GM19467 (cell line): Measurements from ENCODE around the gene DCHS1.

ENCODE experiments used
- ATAC-seq: cut with Tn5 transposase; IDR thresholded peaks from one replicate; pipeline ENCODE4 v1.9.1; 2021; ENCODE audit warnings: mild to moderate bottlenecking, moderate library complexity; ENCODE audit not compliant: unreplicated experiment

Gene DCHS1

DNA sequence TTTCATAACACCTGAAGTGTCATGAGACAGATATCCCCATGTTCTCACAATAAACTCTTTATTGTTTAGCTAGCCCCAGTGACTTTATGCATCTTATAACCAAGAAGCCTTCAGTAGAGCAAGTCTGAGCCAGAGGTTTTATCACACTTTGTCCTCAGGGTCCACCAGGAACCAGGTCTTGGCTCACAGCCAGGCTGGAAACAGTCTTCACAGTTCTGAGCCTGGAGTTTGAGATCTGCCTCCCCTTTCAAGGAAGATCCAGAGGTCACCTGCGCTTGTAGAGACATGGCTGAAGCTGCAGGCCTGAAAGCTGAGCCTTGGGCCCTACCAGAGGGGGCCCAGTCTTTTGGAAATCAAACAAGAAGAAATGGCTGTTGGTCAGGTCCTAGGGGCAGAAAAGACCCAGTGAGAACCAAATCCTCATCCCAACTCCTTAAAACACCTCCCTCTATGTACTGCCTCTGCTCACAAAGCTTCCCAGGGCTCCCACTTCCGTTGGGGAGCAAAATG, 55.7 kb downstream of the DCHS1 start:
- no peak for ATAC-seq

DNA sequence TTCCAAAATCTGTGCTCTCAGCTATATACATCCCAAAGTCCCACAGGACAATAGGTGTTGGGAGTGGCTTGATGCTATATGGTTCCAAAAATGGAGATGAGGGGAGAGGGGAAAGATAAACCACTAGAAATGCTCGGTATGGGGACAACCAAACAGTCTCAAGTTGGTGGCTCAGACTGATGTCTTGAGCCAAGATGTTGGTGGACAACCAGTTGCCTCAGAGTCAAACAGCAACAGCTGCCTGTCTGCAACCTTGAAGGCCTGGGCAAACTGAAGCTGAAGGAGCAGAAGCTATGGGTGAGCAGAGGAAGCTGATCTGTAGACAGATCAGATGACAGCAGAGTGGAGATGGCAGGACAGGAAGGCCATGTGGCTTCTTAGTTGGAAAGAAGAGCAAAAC, 56.2 kb downstream of the DCHS1 start:
- ATAC-seq: no peak

GRCh38 chr11:6598555-6598954, 57.1 kb downstream of the DCHS1 start:
- no peak for ATAC-seq

- no peak for ATAC-seq
These were observed 59.3 kb downstream of the DCHS1 start for GRCh38 chr11:6596239-6596877.

GRCh38 chr11:6594142-6594768, 61.4 kb downstream of the DCHS1 start:
- no peak for ATAC-seq

DNA sequence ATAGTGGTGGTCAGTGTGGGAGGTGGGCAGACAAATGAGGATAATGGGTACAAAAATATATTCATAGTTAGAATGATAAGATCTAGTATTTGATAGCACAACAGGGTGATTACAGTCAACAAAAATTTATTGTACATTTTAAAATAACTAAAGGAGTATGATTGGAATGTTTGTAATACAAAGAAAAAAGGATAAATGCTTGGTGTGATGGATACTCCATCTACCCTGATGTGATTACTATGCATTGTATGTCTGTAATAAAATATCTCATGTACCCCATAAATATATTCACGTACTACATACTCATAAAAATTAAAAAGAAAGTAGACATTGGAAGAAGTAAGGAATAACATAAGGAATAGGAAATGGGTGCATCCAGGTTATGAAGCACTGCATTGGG, 67.6 kb downstream of the DCHS1 start:
- ATAC-seq: no peak

- no peak for ATAC-seq
These were observed 68.2 kb downstream of the DCHS1 start for GRCh38 chr11:6587360-6587953.

DNA sequence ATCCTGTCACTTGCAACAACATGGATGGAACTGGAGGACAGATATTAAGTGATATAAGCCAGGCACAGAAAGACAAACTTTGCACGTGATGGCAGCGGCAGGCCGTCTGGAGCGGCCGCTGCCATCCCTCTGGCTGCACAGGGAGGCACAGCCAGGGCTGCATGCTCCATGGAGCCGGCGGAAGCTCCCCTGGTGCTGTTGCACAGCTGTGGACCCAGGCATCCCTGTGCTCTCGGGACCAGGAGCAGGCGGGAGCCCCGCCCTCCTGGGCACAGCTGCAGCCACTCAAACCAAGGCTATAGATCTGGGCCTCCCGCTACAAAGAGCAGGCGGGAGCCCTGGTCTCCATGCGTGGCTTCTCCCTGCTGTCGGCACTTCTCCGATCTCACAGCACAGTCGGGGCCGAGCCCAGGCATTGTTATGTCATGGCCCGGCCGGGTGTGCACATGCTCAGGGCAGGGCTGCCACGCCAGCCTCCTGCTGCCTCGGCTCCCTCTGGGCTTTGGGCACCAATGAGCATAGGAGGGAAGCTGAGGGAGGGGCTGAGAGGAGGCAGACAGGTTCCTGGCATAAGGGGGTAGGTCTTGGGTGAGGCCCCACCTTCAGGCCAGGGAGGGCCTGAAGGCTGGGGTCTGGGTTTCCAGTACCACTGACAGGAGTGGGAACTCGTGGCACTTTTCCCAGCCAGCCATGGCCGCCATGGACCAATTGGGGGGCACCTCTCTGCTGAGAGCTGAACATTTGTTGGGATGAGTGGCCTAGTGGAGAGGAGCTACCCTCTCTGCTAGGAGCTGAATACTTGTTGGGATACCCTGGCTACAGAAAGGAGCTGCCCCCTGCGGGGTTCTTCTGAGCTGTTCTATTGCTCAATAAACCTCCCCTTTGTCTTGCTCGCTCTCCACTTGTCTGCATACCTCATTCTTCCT, 68.9 kb downstream of the DCHS1 start:
- no peak for ATAC-seq

DNA sequence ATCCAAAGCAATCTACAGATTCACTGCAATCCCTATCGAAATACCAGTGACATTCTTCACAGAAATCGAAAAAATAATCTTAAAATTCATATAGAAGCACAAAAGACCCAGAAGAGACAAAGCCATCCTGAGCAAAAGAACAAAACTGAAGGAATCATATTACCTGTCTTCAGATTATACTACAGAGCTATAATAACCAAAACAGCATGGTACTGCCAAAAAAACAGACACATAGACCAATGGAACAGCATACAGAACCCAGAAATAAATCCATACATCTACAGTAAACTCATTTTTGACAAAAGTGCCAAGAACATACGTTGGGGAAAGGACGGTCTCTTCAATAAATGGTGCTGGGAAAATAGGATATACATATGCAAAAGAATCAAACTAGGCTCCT, 71.1 kb downstream of the DCHS1 start:
- ATAC-seq: no peak

DNA sequence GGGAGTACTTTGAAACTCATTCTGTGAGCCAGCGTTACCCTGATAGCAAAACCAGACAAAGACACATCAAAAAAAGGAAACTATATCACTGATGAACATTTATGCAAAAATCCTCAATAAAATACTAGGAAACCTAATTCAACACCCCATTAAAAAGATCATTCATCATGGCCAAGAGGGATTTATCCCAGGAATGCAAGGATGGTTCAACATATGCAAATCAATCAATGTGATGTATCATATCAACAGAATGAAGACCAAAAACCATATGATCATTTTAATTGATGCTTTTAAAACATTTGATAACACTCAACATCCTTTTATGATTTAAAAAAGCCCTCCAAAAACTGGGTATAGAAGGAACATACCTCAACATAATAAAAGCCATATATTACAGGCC, 72.0 kb downstream of the DCHS1 start:
- no peak for ATAC-seq

- no peak for ATAC-seq
These were observed 75.9 kb downstream of the DCHS1 start for GRCh38 chr11:6579681-6580080.

DNA sequence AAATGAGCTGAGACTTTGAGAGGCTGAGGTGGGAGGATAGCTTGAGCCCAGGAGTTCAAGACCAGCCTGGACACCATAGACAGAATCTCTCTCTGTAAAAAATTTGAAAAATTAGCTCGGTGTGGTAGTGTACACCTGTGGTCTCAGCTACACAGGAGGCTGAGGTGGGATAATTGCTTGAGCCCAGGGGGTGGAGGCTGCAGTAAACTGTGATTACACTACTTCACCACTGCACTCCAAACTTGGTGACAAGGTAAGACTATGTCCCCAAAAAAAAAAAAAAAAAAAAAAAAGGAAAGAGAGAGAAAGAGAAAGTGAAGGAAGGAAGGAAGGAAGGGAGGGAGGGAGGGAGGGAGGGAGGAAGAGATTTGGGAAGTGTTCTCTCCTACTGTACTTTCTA, 77.5 kb downstream of the DCHS1 start:
- no peak for ATAC-seq

DNA sequence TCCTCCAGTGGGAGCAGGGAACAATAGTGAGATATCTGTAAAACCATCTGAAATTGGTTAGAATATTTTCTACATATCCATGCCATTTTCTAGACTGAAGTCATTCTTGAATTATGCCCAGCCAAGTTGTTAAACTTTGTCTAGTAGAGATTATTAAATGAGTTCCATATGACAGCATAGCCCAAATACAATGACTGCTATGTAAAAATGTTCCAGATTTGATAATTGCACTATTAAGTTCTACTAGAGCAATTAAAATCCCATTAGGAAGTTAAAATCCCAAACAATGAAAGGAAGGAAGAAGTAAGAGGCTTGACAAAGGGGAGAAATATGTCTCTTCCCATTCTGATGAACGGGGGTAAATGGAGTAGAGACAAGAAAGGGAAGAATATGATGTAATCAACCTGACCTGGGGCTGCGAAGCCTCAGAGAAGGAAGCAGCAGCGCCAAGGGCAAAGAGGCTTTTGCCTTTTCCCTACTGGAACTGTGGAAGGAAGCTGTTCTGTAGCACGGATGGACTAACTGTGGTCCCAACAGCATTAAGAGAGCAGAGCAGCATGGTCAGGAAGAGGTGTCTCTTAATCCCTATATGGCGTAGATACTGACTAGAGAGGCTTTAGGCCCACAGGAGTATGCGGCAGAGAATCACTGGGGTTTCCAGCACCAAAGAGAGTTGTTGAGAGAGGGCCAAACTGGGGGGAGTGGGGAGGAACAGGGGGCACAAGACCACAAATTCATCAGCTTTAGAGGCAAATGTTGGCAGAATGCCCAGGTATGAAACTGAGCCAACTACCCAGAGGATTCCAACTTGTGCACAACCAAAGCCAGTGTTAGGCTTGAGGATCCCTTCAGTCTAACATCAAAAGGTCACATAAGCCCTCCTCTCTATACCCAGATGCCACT, 78.9 kb downstream of the DCHS1 start:
- no peak for ATAC-seq

GRCh38 chr11:6574816-6575715, 80.5 kb downstream of the DCHS1 start:
- ATAC-seq: no peak

DNA sequence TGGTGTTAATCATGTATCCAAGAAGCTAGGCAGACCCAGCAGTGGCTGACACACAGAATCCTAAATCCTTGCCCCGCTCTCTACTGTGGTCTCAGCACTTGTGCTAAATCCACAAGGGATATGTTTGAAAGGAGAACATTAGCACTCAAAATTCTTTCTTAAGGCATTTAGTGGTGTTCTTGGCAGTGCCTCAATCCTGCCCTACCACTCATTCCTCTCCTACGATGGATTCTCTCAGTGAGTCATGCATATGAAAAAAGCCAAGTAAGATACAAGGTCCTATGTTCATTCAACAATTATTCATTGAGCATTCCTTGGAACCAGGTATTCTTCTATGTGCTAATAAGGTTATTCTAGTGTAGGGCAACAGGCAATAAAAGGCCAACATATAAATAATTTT, 83.4 kb downstream of the DCHS1 start:
- ATAC-seq: no peak

- no peak for ATAC-seq
These were observed 84.1 kb downstream of the DCHS1 start for GRCh38 chr11:6571434-6572008.
